ENCODE data around the gene MSH3.
"Not testable (repeated sequence)": the region's sequence is repeated elsewhere in the genome, so short reads cannot be mapped to it uniquely, and the experiment has no call there.

MSH3 gene

GRCh38 chr5:80796846-80797245 lies 142.4 kb downstream of the MSH3 start:
- TF ChIP-seq POLR2A (IDR thresholded peaks at IDR 0.05; ENCODE audit: low read depth, low read length), result no peak
- FAIRE-seq, result no peak
- DNase-seq (ENCODE audit: insufficient read length, low spot score), result no peak

- TF ChIP-seq POLR2A (IDR thresholded peaks at IDR 0.05; ENCODE audit: low read depth, low read length), result no peak
- no peak for FAIRE-seq
- no peak for DNase-seq (ENCODE audit: insufficient read length, low spot score)
These were observed 143.1 kb downstream of the MSH3 start for GRCh38 chr5:80797428-80798024.

- FAIRE-seq, result no peak
- no peak for DNase-seq (ENCODE audit: insufficient read length, low spot score)
- no peak for TF ChIP-seq POLR2A (IDR thresholded peaks at IDR 0.05; ENCODE audit: low read depth, low read length)
These were observed 143.7 kb downstream of the MSH3 start for GRCh38 chr5:80798166-80798565.

GRCh38 chr5:80798633-80799032 lies 144.2 kb downstream of the MSH3 start:
- TF ChIP-seq POLR2A (IDR thresholded peaks at IDR 0.05; ENCODE audit: low read depth, low read length), result no peak
- FAIRE-seq, result no peak
- DNase-seq (ENCODE audit: insufficient read length, low spot score), result no peak

- no peak for TF ChIP-seq POLR2A (IDR thresholded peaks at IDR 0.05; ENCODE audit: low read depth, low read length)
- DNase-seq (ENCODE audit: insufficient read length, low spot score) (no peak), FAIRE-seq (no peak)
These were observed 144.6 kb downstream of the MSH3 start for GRCh38 chr5:80799041-80799440.

- no peak for TF ChIP-seq POLR2A (IDR thresholded peaks at IDR 0.05; ENCODE audit: low read depth, low read length)
- FAIRE-seq (no peak), DNase-seq (ENCODE audit: insufficient read length, low spot score) (no peak)
These were observed 145.1 kb downstream of the MSH3 start for GRCh38 chr5:80799573-80799972.

- no peak for FAIRE-seq
- TF ChIP-seq POLR2A (IDR thresholded peaks at IDR 0.05; ENCODE audit: low read depth, low read length), result no peak
- no peak for DNase-seq (ENCODE audit: insufficient read length, low spot score)
These were observed 149.9 kb downstream of the MSH3 start for GRCh38 chr5:80804332-80804731.

- FAIRE-seq (no peak), DNase-seq (ENCODE audit: insufficient read length, low spot score) (no peak)
These were observed 150.6 kb downstream of the MSH3 start for GRCh38 chr5:80805038-80805437.

GRCh38 chr5:80806929-80807328 lies 152.5 kb downstream of the MSH3 start:
- no peak for FAIRE-seq
- TF ChIP-seq POLR2A (IDR thresholded peaks at IDR 0.05; ENCODE audit: low read depth, low read length), result no peak

More at GRCh38 chr5:80805038-80805437, 150.6 kb downstream of the MSH3 start:
- no peak for TF ChIP-seq POLR2A (IDR thresholded peaks at IDR 0.05; ENCODE audit: low read depth, low read length)

GRCh38 chr5:80809451-80809850 lies 155.0 kb downstream of the MSH3 start:
- no peak for TF ChIP-seq POLR2A (IDR thresholded peaks at IDR 0.05; ENCODE audit: low read depth, low read length)
- FAIRE-seq, result no peak
- no peak for DNase-seq (ENCODE audit: insufficient read length, low spot score)

More at GRCh38 chr5:80806929-80807328, 152.5 kb downstream of the MSH3 start:
- DNase-seq (ENCODE audit: insufficient read length, low spot score), result no peak

- FAIRE-seq, result no peak
- TF ChIP-seq POLR2A (IDR thresholded peaks at IDR 0.05; ENCODE audit: low read depth, low read length), result no peak
- no peak for DNase-seq (ENCODE audit: insufficient read length, low spot score)
These were observed 156.0 kb downstream of the MSH3 start for GRCh38 chr5:80810425-80810824.

- DNase-seq (ENCODE audit: insufficient read length, low spot score) (no peak), FAIRE-seq (no peak)
- TF ChIP-seq POLR2A (IDR thresholded peaks at IDR 0.05; ENCODE audit: low read depth, low read length), result no peak
These were observed 162.1 kb downstream of the MSH3 start for GRCh38 chr5:80816590-80816989.

- DNase-seq (ENCODE audit: insufficient read length, low spot score), result no peak
- no peak for FAIRE-seq
- no peak for TF ChIP-seq POLR2A (IDR thresholded peaks at IDR 0.05; ENCODE audit: low read depth, low read length)
These were observed 166.2 kb downstream of the MSH3 start for GRCh38 chr5:80820685-80821084.

- TF ChIP-seq POLR2A (IDR thresholded peaks at IDR 0.05; ENCODE audit: low read depth, low read length), result no peak
- DNase-seq (ENCODE audit: insufficient read length, low spot score) (no peak), FAIRE-seq (no peak)
These were observed 168.2 kb downstream of the MSH3 start for GRCh38 chr5:80822640-80823039.

GRCh38 chr5:80824159-80824558 lies 169.7 kb downstream of the MSH3 start:
- FAIRE-seq; DNase-seq (ENCODE audit: insufficient read length, low spot score): not testable (repeated sequence)

Measured in H54 (cell line).